Ramos (cell line): Measurements from ENCODE around the gene SCUBE3.

Source experiments
- in situ Hi-C: fragments of 300-500 bp; cut with MboI; formaldehyde crosslinking; loops from one replicate; pipeline ENCODE4 v1.14.3; 2022; ENCODE audit warnings: low sequenced_read_pairs; ENCODE audit not compliant: unreplicated experiment

Gene SCUBE3

DNA sequence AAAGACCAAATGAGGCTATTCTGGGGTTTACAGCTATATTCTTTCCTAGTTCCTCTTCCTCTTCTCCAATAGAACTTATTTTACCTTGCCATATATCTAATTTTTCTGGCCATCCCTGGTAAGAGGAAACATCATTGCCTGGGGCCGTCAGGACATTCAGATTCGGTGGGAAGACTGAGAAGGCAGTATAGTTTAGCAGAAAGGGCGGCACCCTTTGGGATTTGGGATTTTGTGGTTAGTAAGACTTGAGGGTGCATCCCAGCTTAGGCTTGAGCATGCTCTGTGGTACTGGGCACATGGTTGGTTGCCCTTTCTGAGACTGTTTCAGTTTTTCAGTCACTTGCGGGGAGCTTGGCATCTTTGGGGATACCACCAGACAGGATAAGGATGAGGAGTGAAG lies 21.1 kb downstream of the SCUBE3 start:
- in situ Hi-C loops, result no loop called here

DNA sequence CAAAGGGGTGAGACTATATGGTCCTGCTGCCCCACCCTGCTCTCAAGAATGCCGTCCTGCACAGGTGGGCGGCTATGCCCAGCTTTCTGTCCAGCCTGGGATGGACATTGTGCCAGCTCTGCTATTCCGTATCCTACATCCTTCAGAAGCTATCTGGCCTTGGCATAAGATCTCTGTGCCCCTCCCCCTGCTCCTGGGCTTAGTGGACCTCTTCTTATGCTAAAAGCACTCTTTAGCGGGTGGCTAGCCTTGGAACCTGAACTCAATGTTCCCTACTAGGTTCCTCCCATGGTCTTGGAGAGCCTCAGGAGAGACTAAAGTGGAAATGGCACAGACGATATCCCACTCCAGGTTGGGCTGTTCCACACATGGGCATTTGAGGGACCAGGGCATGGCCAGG lies 22.5 kb downstream of the SCUBE3 start:
- in situ Hi-C loops, result no loop called here

DNA sequence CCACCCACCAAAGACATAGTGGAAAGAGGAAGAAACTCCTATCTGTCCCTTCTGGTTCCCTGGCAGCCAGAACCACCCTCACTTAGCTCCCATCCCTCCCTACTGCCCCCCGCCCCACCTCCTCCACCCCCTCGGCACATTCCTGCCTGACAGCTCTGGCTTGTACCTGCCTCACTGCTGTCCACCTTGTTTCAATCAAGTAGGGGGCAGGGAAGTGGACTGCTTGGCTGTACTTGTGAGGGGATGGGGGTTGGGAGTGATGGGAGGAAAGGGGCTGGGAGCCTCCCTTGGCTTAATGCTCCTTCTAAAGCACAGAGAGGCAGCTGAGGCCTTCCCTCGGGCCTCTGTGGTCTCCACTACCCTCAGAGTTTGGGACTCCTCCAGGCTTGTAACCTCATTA lies 23.7 kb downstream of the SCUBE3 start:
- in situ Hi-C loops, result no loop called here

DNA sequence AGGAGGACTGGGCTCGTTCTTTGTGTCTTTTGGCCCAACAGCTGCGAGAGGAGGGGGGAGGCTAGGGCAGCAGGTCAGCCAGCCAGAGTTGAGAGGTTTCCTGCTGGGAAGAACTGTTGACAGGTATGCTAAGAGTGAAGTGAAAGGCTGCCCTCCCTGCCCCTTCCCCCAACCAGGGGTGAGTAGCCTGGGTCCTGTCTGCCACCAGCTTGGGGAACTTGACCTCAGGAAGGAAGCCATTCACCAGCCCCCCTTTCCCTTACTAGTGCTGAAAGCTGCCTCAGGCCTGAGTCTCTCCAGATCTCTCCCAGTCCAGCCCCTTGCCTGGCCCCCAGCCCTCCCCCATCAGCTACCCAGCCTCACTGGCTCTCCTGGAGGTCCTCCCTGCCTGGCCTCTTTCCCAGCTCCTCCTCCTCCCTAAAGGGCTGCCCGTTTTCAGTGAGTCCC lies 25.1 kb downstream of the SCUBE3 start:
- in situ Hi-C loops, result no loop called here

DNA sequence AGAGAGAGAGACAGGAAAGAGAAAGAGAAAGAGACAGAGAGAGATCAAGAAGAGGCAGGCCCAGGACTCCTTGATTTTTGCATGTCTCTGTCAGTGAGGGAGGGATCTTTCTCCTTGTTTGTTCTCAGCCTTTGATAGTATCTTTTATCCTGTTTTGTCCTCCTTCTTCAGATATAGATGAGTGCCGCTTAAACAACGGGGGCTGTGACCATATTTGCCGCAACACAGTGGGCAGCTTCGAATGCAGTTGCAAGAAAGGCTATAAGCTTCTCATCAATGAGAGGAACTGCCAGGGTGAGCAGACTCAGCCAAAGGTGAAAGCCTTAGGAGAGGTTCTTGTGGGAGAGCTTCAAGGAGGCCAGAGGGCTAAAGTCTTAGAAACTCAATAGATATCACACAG lies 25.8 kb downstream of the SCUBE3 start:
- in situ Hi-C loops, result no loop called here

DNA sequence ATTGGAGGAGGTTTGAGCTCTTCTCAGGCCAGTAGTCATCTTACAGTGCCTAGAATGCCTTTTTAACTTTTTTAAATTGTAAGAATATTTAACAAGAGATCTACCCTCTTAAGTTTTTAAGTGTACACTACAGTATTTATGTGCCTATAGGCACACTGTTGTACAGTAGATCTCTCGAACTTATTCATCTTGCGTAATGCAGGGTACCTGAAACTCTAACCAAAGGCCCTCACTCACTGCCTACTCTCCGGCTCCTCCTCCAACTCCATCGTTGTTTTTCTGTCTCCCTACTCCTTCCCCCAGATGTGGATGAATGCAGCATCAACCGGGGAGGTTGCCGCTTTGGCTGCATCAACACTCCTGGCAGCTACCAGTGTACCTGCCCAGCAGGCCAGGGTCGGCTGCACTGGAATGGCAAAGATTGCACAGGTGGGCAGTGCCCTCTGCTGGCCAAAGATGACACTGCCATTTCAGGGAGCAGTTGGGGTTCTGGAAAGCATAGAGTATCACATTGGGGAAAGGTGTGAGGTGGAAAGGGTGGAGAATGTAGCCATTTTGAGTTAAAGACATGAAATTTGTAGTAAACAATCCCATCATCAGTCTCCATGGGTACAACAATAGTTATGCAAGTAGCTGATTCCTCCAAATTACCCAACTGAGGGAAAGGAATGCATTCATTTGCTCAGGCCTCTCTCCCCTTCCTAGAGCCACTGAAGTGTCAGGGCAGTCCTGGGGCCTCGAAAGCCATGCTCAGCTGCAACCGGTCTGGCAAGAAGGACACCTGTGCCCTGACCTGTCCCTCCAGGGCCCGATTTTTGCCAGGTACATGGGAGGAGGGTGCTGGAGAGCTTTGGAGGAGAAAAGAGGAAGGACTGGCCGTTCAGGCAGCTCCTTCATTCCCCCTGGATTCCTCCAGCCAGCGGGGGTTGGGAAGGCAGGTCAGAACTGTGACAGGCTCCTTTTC lies 27.4 kb downstream of the SCUBE3 start:
- in situ Hi-C loops, result no loop called here

DNA sequence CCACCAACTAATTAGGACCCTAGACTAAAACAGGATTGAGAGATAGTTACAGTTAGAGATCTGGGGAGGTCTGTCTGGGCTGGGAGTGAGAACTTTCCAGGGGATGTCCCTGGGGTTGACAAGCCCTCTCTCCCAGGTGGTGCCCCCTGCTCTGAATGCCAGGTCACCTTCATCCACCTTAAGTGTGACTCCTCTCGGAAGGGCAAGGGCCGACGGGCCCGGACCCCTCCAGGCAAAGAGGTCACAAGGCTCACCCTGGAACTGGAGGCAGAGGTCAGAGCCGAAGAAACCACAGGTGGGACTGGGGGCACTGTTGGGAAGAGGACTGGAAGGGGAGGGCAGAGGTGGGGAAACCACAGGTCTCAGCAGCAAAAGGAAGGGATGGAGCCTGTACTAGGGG lies 28.7 kb downstream of the SCUBE3 start:
- in situ Hi-C loops, result no loop called here

DNA sequence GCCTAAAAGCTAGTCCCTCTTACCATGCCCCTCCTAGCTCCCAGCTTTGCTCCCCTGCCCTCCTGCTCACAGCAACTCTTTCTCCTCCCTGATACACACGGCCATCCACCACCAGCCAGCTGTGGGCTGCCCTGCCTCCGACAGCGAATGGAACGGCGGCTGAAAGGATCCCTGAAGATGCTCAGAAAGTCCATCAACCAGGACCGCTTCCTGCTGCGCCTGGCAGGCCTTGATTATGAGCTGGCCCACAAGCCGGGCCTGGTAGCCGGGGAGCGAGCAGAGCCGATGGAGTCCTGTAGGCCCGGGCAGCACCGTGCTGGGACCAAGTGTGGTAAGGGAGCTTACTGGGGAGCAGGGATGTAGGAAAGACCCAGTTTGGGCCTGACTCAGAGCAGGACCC lies 29.1 kb downstream of the SCUBE3 start:
- in situ Hi-C loops, result no loop called here

DNA sequence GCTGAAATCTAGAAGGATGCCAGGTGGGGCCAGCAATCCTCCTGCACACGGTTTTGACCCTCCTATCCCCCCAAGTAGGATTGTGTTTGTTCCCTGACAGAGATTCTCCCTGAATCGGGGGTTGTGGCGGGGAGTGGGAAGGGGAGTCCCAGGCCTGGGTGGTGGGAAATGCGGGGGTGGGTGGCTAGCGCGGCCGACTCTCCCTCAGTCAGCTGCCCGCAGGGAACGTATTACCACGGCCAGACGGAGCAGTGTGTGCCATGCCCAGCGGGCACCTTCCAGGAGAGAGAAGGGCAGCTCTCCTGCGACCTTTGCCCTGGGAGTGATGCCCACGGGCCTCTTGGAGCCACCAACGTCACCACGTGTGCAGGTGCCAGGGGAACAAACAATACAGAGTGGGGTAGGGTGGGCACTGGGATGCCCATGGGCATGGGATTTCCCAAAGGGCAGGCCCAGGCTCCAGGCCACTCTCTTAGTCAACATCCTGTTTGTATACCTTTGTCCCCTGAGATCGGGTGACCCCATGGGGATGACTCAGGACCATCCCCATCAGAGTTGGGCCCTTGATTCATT lies 29.7 kb downstream of the SCUBE3 start:
- in situ Hi-C loops, result no loop called here

DNA sequence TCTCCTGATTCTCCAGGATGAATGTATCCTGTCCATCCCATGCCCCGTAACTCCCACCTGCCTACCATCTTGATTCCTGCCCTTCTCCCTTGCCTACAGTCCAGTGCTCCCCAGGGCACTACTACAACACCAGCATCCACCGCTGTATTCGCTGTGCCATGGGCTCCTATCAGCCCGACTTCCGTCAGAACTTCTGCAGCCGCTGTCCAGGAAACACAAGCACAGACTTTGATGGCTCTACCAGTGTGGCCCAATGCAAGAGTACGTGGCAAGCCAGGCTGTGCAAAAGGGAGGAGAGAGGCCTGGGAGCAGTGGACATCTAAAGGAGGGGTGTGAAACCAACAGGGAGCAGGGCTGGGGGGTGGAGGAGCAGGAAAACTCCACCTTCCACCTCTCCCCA lies 30.8 kb downstream of the SCUBE3 start:
- in situ Hi-C loops, result no loop called here

DNA sequence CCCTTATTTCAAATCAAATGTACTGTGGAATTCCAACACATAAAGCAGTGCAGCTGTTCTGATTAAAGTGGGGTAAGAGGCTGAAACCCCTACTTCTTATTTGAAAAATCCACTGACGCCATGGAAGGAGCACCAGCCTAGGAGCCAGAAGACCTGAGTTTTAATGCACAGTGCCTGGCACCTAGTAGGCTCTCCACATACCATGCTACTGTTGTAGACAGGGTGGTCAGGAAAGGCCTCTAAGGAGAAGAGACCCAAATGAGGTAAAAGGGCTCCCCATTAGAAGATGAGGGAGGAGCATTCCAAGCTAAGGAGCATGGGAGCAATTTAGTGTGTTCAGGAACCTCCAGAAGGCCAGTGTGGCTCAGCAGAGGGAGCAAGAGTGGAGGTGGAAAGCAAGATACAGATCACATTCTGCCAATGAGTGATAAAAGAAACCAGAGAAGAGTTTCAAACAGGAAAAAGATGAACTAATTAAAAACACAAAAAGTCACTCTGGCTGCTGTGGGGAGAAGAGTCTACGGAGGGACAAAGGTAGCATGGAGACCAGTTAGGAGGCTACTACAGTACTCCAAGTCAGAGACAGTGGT lies 34.0 kb downstream of the SCUBE3 start:
- in situ Hi-C loops, result no loop called here

DNA sequence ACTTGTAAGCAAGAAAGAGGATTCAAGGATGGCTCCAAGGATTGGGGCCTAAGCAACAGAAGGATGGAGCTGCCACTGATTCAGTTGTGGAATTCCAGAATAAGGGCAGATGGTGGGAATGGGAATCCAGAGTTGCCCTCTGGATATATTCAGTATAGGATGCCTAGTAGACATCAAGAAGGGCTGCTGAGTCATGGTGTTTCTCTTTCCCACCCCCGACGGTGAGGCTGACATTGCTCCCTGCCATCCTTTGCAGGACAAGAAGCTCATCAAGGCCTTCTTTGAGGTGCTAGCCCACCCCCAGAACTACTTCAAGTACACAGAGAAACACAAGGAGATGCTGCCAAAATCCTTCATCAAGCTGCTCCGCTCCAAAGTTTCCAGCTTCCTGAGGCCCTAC lies 34.5 kb downstream of the SCUBE3 start:
- in situ Hi-C loops, result no loop called here

DNA sequence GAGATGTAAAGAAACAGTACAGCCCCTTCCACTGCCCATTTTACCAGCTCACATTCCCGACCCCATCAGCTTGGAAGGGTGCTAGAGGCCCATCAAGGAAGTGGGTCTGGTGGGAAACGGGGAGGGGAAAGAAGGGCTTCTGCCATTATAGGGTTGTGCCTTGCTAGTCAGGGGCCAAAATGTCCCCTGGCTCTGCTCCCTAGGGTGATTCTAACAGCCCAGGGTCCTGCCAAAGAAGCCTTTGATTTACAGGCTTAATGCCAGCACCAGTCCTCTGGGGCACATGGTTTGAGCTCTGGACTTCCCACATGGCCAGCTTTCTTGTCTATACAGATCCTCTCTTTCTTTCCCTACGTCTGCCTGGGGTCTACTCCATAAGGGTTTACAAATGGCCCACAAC lies 35.2 kb downstream of the SCUBE3 start:
- in situ Hi-C loops, result no loop called here

DNA sequence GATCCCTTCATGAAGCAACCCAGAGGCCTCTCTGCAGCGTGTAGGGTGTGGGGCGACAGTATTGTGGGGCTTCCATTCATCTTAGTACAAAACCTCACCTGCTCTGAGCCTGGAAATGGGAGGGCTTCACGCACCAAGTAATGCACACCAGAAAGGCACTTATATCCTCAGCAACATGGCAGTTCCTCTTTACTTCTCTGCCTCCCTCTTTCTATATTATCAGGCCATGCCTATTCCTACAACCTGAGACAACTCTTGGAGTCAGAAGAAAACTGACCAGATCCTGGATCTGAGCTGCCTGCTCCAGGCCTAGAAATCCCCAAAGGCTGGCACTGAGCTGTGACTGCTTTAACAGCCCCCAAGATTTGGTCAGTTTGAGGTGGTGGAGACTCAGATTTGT lies 38.2 kb downstream of the SCUBE3 start:
- in situ Hi-C loops, result no loop called here

DNA sequence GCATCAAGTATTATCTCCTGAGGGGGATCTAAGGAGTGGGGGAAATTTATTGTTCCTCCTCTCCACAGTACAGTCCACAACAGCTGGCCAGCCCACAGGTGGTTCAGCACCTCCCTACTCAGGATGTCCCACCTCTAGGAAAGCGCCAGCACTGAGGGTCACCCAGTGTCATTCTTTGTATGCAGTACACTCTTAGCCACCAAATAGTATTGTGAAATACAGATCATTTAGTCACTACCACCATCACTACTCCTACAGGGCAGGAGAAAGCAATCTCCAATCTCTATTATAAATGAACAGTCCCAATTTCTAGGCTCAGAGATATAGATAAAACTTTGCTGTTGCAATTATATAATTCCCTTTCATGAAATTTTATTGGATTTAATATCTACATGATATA lies 39.5 kb downstream of the SCUBE3 start:
- in situ Hi-C loops, result no loop called here

DNA sequence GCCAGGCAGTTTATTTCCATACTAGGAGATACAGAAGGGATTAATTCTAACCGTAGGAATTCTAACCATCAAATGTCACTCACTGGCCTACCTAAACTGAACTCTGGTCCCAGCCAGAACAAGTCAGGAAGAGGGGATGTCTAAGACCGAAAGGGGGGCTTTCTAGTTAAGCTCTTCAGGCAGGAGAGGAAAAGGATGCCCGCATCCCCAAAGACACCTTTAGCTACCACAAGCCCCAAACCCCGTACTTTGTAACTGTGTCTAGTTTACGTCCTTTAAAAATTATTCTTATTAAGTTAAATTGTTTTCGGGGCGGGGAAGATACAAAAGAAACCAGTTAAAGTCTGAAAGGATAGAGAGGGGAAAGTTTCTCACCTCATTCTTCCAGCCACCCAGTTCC lies 44.6 kb downstream of the SCUBE3 start:
- in situ Hi-C loops, result no loop called here

DNA sequence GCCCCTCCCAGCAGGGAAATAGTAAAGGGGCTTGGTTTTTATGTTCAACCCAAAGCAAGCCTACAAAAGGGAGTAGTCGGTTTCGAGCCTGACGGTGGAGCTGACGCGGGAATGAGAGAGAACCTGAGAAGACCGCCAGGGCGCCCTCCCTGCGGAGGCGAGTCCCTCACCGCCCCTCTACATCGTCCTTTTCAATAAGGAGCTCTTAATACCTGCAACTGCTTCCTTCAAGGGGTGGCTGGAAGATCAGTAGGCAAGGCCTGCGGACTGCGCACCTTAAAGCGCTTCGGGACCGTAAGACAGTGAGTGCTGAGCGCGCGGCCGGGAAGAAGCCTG lies 45.1 kb downstream of the SCUBE3 start:
- in situ Hi-C loops, result no loop called here

DNA sequence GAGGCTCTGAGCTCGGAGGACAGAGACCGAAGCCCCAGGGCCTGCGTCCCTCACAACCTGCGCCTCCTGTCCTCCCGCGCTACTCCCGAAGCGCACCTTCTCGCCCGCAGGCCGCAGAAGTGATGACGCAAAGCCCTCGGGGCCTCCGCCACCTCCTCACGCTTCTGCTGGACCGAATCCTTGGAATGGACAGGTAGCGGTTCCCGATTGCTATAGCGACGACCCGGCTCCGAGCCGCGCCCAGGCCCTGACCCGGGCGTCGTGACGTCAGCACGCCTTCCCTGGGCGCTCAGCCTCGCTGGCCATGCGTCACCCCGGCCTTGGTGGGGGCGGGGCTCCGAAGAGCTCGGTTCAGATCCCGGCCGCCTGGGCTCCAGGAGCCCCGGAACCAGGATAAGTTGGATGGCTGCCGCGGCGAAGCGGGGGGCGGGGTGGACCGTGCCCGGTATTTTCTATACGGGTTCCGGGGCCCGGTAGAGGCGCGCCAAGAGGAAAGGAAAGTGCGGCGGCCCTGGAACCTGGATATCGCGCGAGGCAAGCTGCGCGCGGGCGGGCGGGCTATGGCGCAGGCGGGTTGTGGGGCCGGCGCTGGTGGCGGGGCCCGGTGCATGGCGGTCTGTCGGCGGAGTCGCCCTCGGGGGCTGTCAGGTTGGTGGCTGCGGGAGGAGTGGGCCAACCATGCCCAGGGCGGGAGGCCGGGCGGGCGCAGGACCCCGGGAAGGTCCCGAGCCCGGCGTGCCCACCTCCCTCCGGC lies 45.6 kb downstream of the SCUBE3 start, which contains the start of gene ZNF76:
ZNF76 (plus strand) TSS at position 542 of the 754 bp plus-strand sequence. CDS start 21,417 bp downstream, outside the sequence.
- in situ Hi-C loops, result no loop called here

DNA sequence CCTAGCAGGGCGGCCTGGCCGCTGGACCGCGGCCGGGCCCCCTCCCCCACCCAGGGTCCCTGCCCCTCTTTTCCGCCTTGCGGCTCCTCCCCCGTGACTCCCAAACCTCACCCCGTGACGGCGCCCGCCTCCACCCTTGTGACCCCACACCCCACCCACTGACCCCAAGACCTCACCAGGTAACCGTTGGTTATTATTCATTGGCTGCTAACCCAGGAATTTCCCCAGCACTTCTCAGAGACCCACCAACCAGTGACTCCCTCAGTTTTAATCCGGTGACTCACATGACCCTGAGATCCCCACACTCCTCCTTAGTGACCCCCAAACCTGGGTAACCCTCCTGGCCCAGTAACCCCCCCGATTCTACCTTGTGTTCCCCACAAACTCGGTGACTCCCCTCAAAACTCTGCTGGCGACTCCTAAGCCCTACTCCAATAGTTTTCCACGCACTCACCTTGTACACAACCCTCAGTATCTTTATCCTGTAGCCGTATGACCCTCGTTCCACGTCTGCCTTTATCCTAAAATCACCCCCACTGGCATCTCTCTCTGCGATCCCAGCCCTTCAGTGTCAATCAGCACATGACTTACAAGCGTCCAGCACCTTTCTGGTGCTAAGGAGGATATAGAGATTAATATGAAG lies 46.3 kb downstream of the SCUBE3 start:
- in situ Hi-C loops, result no loop called here
